ENCODE results near the gene ZNF560.

GRCh38 chr19:9467161-9467560 lies 31.3 kb downstream of the ZNF560 start:
- TF ChIP-seq POLR2A (IDR thresholded peaks at IDR 0.05): no peak
- TF ChIP-seq, protein P1, sequence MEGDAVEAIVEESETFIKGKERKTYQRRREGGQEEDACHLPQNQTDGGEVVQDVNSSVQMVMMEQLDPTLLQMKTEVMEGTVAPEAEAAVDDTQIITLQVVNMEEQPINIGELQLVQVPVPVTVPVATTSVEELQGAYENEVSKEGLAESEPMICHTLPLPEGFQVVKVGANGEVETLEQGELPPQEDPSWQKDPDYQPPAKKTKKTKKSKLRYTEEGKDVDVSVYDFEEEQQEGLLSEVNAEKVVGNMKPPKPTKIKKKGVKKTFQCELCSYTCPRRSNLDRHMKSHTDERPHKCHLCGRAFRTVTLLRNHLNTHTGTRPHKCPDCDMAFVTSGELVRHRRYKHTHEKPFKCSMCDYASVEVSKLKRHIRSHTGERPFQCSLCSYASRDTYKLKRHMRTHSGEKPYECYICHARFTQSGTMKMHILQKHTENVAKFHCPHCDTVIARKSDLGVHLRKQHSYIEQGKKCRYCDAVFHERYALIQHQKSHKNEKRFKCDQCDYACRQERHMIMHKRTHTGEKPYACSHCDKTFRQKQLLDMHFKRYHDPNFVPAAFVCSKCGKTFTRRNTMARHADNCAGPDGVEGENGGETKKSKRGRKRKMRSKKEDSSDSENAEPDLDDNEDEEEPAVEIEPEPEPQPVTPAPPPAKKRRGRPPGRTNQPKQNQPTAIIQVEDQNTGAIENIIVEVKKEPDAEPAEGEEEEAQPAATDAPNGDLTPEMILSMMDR (IDR thresholded peaks at IDR 0.05): no peak

Measured in gastroesophageal sphincter (tissue), 3 donors.